Measurements from ENCODE around the gene OR1E1.

DNA sequence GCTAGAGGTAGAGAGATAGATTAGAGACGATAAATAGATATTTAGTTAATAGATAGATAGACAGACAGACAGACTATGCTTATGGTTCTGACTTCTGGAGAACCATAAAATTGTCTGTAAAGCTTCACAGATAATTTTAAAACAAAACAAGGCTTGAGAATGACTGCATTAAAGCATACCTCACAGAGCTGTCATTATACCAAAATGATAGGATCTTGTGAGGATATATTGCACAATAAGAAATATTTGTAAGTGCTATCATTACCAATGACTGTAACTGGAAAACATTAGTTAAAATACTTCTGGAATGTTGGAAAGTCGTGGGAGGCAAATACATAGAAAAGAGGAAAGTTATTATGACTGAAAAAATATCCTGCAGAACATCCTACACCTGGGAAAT lies 3.6 kb upstream of the OR1E1 start:
- no peak for TF ChIP-seq CTCF (IDR thresholded peaks at IDR 0.05)
- no peak for TF ChIP-seq EZH2 (IDR thresholded peaks at IDR 0.05)
